ENCODE measurements around the gene UBN1. TPM values are rescaled to one million over a fixed set of nuclear protein-coding genes. Genes with fewer than 3 reads are reported as not detected.

Gene UBN1
- total RNA-seq, 1 donor from 2014 or later, result 41.9 TPM

- Mint-ChIP-seq H3K4me1 (ENCODE audit: low read depth) (no peaks in the 10 kb centered on the region), H3K4me3 (ENCODE audit: low read depth) (no peak overlapping the region), H3K36me3 (ENCODE audit: insufficient read depth) (peaks cover 18% of the 10 kb centered on the region), H3K27me3 (no peaks in the 10 kb centered on the region), H3K27ac (no peak overlapping the region), H3K9me3 (ENCODE audit: low read depth) (no peaks in the 10 kb centered on the region)
- no peak for TF ChIP-seq CTCF (IDR thresholded peaks at IDR 0.05; ENCODE audit: unreplicated experiment)
- no peak for DNase-seq (ENCODE audit: low spot score, unreplicated experiment)
Observed at GRCh38 chr16:4831616-4832015, 15.7 kb upstream of the UBN1 start.

DNA sequence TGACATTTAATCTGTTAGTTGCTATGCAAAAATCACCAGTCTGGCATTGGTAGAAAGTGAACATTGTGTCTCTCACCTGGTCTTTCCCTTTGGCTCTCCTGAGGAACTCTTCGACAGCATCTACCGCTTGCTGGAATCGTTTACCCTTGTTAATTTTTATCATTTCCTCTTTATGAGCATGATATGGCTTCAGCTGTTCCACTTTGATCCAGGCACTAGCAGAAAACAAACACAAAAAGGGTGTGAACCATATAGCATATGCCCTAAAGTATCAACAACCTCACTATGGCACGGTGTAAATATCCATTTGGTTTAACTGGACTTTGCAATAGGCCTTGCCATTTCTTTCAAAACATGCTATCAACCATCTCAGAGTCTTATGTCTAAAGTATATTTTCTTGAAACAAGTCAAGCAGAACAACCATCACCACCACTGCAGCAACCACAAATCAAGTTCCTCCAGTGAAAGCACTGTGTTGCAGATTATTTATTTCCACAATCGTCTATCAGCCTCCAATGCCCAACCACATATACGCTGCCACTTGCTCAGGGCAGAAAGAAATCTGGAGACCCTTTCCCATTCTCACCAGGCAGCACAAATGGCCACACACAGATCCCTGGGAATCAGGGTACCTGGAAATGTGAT lies 14.5 kb upstream of the UBN1 start:
- no peak for DNase-seq (ENCODE audit: low spot score, unreplicated experiment)
- no peaks in the 10 kb centered on the region for H3K4me1 Mint-ChIP-seq (ENCODE audit: low read depth)
- TF ChIP-seq CTCF (IDR thresholded peaks at IDR 0.05; ENCODE audit: unreplicated experiment), result no peak
- peaks cover 17% of the 10 kb centered on the region for H3K36me3 Mint-ChIP-seq (ENCODE audit: insufficient read depth)
- H3K4me3 Mint-ChIP-seq (ENCODE audit: low read depth), result no peak overlapping the region
- H3K27me3 Mint-ChIP-seq, result no peaks in the 10 kb centered on the region
- no peaks in the 10 kb centered on the region for H3K9me3 Mint-ChIP-seq (ENCODE audit: low read depth)
- no peak overlapping the region for H3K27ac Mint-ChIP-seq

DNA sequence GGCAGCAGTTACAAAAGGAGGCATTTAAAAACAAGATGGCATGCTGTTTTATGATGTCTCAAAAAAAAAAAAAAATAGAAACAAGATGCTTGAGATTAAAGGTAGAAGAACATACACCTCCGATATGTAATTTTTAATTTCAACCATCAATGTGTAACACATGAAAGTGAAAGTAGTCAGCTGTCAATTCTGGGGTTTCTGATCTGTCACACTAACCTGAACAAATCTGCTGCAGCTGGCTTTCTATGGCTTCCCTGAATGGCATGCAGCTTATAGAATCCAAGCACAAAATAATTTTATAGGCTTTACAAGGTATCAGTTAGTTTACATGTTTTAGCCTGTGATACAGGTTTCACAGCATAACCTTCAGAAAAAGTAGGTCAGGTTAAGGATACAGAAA lies 13.7 kb upstream of the UBN1 start:
- no peaks in the 10 kb centered on the region for H3K9me3 Mint-ChIP-seq (ENCODE audit: low read depth)
- H3K36me3 Mint-ChIP-seq (ENCODE audit: insufficient read depth), result peaks cover 17% of the 10 kb centered on the region
- no peaks in the 10 kb centered on the region for H3K27me3 Mint-ChIP-seq
- TF ChIP-seq CTCF (IDR thresholded peaks at IDR 0.05; ENCODE audit: unreplicated experiment), result no peak
- no peak overlapping the region for H3K4me3 Mint-ChIP-seq (ENCODE audit: low read depth)
- H3K27ac Mint-ChIP-seq, result no peak overlapping the region
- DNase-seq (ENCODE audit: low spot score, unreplicated experiment), result no peak
- no peaks in the 10 kb centered on the region for H3K4me1 Mint-ChIP-seq (ENCODE audit: low read depth)

DNA sequence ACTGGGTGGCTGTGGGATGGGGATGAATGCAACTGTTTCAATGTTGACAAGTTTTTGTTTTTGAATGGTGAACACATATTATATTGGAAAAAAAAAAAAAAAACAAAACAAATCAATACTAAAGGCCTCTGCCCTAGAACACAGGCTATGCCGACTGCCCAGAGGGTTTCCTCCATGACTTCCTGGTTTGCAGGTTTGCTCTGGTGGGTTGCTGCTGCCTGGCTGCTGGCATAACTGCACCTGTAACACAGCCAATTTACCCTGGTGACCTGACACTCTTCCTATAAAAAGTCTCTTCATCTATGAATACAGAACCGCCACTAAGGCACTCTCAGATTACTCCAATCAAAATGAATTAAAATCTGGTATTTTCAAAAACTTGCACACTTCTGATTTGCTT lies 10.6 kb upstream of the UBN1 start:
- Mint-ChIP-seq H3K27ac (peak overlapping the region; percentile 76), H3K27me3 (no peaks in the 10 kb centered on the region), H3K9me3 (ENCODE audit: low read depth) (no peaks in the 10 kb centered on the region), H3K4me1 (ENCODE audit: low read depth) (no peaks in the 10 kb centered on the region), H3K36me3 (ENCODE audit: insufficient read depth) (peaks cover 19% of the 10 kb centered on the region), H3K4me3 (ENCODE audit: low read depth) (no peak overlapping the region)
- no peak for TF ChIP-seq CTCF (IDR thresholded peaks at IDR 0.05; ENCODE audit: unreplicated experiment)
- no peak for DNase-seq (ENCODE audit: low spot score, unreplicated experiment)

- H3K9me3 Mint-ChIP-seq (ENCODE audit: low read depth), result no peaks in the 10 kb centered on the region
- no peak for DNase-seq (ENCODE audit: low spot score, unreplicated experiment)
- no peak overlapping the region for H3K4me3 Mint-ChIP-seq (ENCODE audit: low read depth)
- peaks cover 13% of the 10 kb centered on the region for H3K36me3 Mint-ChIP-seq (ENCODE audit: insufficient read depth)
- no peak overlapping the region for H3K27ac Mint-ChIP-seq
- no peaks in the 10 kb centered on the region for H3K4me1 Mint-ChIP-seq (ENCODE audit: low read depth)
- TF ChIP-seq CTCF (IDR thresholded peaks at IDR 0.05; ENCODE audit: unreplicated experiment), result no peak
- no peaks in the 10 kb centered on the region for H3K27me3 Mint-ChIP-seq
Observed at GRCh38 chr16:4837733-4838501, 9.4 kb upstream of the UBN1 start.

Data from progenitor cell of endocrine pancreas (in vitro differentiated cells).